Measurements from ENCODE around the gene KCNK2. TPM values are rescaled to one million over a fixed set of nuclear protein-coding genes. Genes with fewer than 3 reads are reported as not detected.

Gene KCNK2
- total RNA-seq, 2 experiments from 2014 or later: not detected

DNA sequence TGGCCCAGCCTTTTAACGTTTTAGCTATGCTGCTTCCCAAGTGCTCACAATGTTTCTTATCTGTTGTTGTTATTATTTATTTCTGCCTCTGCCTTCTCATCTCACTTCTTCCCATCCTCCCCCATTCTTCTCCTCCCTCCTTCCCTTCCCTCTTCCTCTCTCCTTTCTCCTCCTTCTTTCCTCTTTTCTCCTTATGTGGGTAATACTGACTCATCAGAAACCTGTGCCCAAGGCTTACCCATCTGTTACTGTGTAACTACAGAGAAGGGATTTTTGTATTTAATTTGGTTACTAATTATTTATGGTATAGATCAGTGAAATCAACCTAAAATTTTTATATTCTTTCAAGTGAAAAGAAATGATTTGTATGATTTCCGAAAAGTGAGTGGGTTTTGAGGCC lies 120.3 kb downstream of the KCNK2 start:
- no peaks in the 10 kb centered on the region for H3K9me3 Mint-ChIP-seq
- no peaks in the 10 kb centered on the region for H3K36me3 Mint-ChIP-seq
- no peak for ATAC-seq (ENCODE audit: low read depth)
- H3K27me3 Mint-ChIP-seq: no peaks in the 10 kb centered on the region
- no peak for DNase-seq
- no peak overlapping the region for H3K27ac Mint-ChIP-seq
- no peak overlapping the region for H3K4me3 Mint-ChIP-seq
- POLR2A ChIA-PET: no interaction called here
- H3K4me1 Mint-ChIP-seq: no peaks in the 10 kb centered on the region

DNA sequence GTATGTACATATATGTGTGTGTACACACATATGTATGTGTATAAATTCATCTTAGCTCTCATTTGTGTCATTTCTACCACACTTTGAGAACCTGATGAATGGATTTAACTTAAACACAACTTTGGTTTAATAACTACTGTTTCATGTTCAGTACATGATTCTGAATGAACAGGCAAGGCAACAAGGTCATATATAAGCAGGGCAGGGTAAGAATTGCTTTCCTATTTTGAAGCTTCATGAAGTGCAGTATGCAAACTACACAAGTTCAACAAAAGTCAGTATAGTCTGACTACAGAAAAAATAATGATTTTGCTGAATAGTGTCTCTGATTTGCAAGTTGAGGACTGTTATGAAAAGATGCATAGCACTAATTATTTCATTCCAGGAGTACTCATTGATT lies 127.6 kb downstream of the KCNK2 start:
- no peaks in the 10 kb centered on the region for H3K4me1 Mint-ChIP-seq
- H3K27me3 Mint-ChIP-seq: no peaks in the 10 kb centered on the region
- ATAC-seq (ENCODE audit: low read depth): no peak
- H3K36me3 Mint-ChIP-seq: no peaks in the 10 kb centered on the region
- POLR2A ChIA-PET: no interaction called here
- no peak for DNase-seq
- H3K27ac Mint-ChIP-seq: no peak overlapping the region
- no peaks in the 10 kb centered on the region for H3K9me3 Mint-ChIP-seq
- H3K4me3 Mint-ChIP-seq: no peak overlapping the region

DNA sequence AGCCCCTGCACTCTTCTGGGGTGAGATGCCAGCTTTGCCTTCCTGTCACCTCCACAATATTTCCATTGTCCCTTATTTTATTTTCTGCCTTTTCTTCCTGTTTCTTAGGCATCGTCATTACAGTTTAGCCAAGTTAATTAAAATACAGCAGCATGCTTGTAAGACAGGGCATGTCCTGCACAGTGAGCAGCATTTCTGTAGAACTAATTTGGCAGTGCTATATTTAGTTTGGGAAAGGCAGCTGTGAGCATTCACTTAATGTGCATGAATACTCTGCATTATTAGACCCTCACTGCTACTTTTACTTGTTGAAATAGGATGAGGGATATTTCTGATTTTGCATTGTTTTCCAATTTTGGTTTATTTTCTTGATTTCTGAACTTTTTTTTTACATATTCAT lies 133.3 kb downstream of the KCNK2 start:
- H3K4me3 Mint-ChIP-seq: no peak overlapping the region
- H3K4me1 Mint-ChIP-seq: no peaks in the 10 kb centered on the region
- no peak for ATAC-seq (ENCODE audit: low read depth)
- H3K27ac Mint-ChIP-seq: no peak overlapping the region
- H3K9me3 Mint-ChIP-seq: no peaks in the 10 kb centered on the region
- no peaks in the 10 kb centered on the region for H3K27me3 Mint-ChIP-seq
- DNase-seq: no peak
- POLR2A ChIA-PET: no interaction called here
- H3K36me3 Mint-ChIP-seq: no peaks in the 10 kb centered on the region

DNA sequence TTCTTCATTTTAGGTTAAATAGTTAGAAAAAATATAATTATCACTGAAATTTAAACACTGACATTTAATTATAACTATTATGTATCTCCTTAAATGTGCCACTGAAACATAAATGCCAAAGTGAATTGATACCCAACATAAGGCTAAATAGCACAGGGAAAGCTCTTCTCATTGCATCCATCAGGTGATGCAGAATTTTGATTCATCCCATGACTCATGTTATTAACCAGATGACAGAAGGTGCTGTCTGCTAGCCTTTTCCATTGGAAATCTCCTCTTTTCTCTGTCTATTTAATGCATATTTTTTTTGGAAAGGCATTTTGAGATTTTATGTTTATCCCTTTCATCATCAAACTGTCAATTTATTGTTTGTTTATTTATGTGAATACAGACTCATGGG lies 136.8 kb downstream of the KCNK2 start:
- DNase-seq (no peak), ATAC-seq (ENCODE audit: low read depth) (no peak)
- POLR2A ChIA-PET: no interaction called here
- Mint-ChIP-seq H3K36me3 (no peaks in the 10 kb centered on the region), H3K27ac (no peak overlapping the region), H3K27me3 (no peaks in the 10 kb centered on the region), H3K4me1 (no peaks in the 10 kb centered on the region), H3K4me3 (no peak overlapping the region), H3K9me3 (no peaks in the 10 kb centered on the region)

DNA sequence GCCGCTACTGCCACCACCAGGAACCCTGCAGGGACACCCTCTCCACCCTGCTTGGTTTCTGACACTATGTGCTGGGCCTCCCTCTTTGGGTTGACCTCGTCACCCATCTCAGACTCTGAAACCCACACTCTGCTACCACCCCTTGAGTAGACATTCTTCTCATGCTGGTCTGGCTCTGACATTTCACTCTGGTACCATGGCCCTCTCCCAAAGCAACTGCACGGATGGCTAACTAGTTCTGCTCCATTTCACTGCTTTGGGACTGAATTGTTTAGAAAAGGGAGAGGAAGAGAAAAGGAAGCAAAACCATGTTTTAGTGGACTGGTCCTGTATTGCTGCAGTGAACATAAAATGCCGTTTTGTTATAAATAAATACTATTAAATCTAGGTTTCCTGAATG lies 137.8 kb downstream of the KCNK2 start:
- Mint-ChIP-seq H3K4me1 (no peaks in the 10 kb centered on the region), H3K4me3 (no peak overlapping the region), H3K9me3 (no peaks in the 10 kb centered on the region), H3K27me3 (no peaks in the 10 kb centered on the region), H3K27ac (no peak overlapping the region), H3K36me3 (no peaks in the 10 kb centered on the region)
- POLR2A ChIA-PET: no interaction called here
- ATAC-seq (ENCODE audit: low read depth): no peak
- no peak for DNase-seq

DNA sequence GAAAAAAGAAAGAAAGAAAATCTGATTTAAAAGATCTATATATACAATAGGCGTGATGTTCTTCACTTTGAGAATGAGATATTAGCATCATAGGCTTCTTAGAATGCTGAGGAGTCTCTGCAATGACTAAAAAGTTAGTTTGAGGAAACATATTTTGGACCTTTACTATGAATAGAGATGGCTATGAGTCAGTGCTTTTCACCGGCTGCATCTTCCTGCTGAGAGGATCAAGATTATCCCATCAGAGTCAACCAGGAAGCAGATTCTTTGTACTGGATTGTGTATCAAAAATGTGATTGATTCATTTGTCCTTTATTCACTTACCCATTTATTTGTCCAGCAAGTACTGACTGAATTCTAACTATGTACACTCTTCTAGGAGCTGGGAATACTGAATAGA lies 144.2 kb downstream of the KCNK2 start:
- Mint-ChIP-seq H3K27me3 (no peaks in the 10 kb centered on the region), H3K9me3 (no peaks in the 10 kb centered on the region), H3K4me3 (no peak overlapping the region), H3K4me1 (no peaks in the 10 kb centered on the region), H3K36me3 (no peaks in the 10 kb centered on the region), H3K27ac (no peak overlapping the region)
- POLR2A ChIA-PET: no interaction called here
- ATAC-seq (ENCODE audit: low read depth) (no peak), DNase-seq (no peak)

DNA sequence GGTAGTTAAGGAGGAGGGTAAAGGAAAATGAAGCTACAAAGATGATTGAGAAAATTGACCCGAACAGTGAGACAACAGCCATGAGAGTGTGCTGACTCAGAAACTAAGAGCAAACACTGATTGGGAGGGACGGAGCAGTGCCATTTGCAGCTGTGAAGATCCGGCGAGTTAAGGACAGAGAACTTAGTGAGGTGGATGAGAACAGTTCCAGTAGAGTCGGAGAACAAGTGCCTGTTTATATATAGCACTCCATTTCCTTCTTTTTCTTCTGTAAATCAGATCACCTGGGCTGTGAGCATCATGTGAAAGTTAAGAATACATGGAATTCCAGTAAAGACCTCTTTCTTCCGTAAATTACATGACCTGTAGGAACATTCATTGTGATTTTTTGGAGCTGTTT lies 145.7 kb downstream of the KCNK2 start:
- Mint-ChIP-seq H3K36me3 (no peaks in the 10 kb centered on the region), H3K27ac (no peak overlapping the region), H3K27me3 (no peaks in the 10 kb centered on the region), H3K4me3 (no peak overlapping the region), H3K9me3 (no peaks in the 10 kb centered on the region), H3K4me1 (no peaks in the 10 kb centered on the region)
- no peak for ATAC-seq (ENCODE audit: low read depth)
- no peak for DNase-seq
- POLR2A ChIA-PET: no interaction called here

DNA sequence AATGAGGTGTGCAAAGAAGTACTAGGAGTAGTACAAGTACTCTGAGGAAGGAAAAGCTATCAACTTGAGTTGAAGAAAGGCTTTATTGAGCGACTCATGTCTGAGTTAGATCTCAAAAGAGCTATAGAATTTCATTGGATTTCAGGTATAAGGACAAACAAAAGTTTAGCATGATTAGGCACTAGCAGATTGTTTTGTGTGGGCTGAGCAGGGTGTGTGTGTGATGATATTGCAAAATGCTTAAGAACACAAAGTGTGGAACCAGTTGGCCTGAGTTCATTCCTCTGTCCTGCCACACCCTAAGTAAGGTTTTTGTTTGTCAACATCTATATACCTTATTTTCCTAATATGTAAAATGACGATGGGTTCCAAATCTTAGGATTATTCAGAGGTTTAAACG lies 158.9 kb downstream of the KCNK2 start:
- H3K27me3 Mint-ChIP-seq: no peaks in the 10 kb centered on the region
- DNase-seq: no peak
- H3K9me3 Mint-ChIP-seq: no peaks in the 10 kb centered on the region
- no peaks in the 10 kb centered on the region for H3K4me1 Mint-ChIP-seq
- no peaks in the 10 kb centered on the region for H3K36me3 Mint-ChIP-seq
- ATAC-seq (ENCODE audit: low read depth): no peak
- H3K4me3 Mint-ChIP-seq: no peak overlapping the region
- POLR2A ChIA-PET: no interaction called here
- H3K27ac Mint-ChIP-seq: no peak overlapping the region

DNA sequence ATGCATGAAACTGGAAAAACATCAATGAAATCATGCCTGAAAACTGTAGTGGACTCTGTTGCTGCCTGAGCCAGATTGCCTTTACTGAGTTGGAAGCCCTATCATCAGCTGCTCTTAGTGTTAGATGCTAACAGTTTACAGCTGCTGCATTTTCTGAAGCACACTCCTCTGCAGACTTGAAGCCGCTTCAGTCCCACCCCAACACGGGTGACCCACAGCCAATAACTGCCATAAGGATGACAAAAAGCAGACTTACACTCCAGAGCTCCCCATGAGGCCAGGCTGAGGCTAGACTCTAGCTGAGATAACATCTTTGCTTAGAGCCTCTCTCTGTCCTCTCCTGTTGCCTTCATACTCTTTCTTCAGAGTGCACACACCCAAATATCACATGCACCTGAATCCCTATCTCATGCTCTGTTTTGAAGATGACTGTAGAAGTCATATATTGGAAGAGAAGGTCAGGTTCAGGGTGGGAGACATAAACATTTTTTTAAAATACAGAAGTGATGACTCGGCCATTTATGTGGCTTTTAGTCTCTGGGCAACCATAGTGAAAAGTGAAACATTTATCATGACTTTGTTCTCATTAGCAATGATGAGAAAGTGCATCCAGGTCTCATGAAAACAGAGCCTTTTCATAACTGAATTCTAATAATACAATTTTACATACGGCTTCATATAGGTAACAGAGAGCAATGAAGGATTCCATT lies 161.0 kb downstream of the KCNK2 start:
- ATAC-seq (ENCODE audit: low read depth): no peak
- POLR2A ChIA-PET: no interaction called here
- H3K36me3 Mint-ChIP-seq: no peaks in the 10 kb centered on the region
- no peaks in the 10 kb centered on the region for H3K9me3 Mint-ChIP-seq
- no peak for DNase-seq
- no peaks in the 10 kb centered on the region for H3K4me1 Mint-ChIP-seq
- H3K4me3 Mint-ChIP-seq: no peak overlapping the region
- H3K27me3 Mint-ChIP-seq: no peaks in the 10 kb centered on the region
- no peak overlapping the region for H3K27ac Mint-ChIP-seq

DNA sequence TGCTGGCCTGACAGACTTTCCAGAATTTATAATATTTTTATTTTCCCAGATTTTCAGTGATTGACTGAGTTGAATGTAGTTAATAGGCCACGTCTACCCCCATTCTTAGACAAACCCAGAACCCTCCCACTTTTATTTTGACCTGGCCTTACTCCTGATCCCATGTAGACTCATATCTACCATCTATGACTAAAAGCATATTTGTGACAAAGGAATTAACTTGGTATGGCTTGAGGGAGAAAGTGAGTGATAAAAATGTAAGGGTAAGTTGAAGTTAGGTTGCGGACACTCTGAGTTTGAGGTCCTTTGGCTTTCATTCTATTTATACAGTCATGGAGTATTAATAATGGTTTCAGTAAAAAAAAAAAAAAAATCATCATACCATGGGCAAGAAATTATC lies 168.4 kb downstream of the KCNK2 start:
- POLR2A ChIA-PET: no interaction called here
- ATAC-seq (ENCODE audit: low read depth): no peak
- Mint-ChIP-seq H3K9me3 (no peaks in the 10 kb centered on the region), H3K36me3 (no peaks in the 10 kb centered on the region), H3K4me1 (no peaks in the 10 kb centered on the region), H3K27ac (no peak overlapping the region), H3K4me3 (no peak overlapping the region), H3K27me3 (no peaks in the 10 kb centered on the region)
- DNase-seq: no peak

DNA sequence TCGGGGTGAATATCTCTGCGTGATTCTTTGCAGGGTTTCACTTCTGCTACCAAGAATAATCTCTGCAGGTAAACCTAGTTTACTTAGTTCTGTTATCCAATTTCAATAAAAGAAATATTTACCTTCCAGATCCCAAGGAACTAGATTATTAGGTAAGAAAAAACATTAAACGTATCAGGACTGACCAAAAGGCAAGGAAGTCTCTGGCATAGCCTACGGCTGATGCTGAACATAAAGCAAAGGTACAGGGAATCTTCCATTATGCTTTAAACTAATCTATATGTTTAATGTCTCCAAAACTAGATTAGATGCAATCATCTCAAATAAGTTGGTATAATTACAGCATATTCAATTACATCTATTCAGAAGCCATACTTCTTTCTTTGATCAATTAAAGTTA lies 168.9 kb downstream of the KCNK2 start:
- POLR2A ChIA-PET: no interaction called here
- Mint-ChIP-seq H3K9me3 (no peaks in the 10 kb centered on the region), H3K36me3 (no peaks in the 10 kb centered on the region), H3K27ac (no peak overlapping the region), H3K4me1 (no peaks in the 10 kb centered on the region), H3K4me3 (no peak overlapping the region), H3K27me3 (no peaks in the 10 kb centered on the region)
- DNase-seq (no peak), ATAC-seq (ENCODE audit: low read depth) (no peak)

DNA sequence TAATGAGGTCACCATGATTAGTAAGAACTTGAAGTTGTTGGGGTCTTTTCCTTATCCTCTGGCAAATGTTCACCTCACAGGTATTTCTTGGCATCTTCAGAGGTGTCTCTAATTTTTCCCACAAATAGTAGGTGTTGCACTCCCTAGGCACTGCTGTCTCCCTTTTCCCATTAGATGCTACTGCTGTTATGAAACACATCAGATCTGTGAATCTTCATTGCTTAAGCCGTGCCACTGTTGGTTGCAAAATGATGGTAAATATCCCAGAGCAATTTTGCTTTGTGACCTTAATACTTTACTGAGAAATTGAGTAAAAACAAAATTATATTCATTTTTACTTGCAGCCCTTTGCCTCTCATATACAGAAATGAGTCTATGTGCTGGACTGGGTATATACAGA lies 169.6 kb downstream of the KCNK2 start:
- Mint-ChIP-seq H3K27ac (no peak overlapping the region), H3K4me1 (no peaks in the 10 kb centered on the region), H3K9me3 (no peaks in the 10 kb centered on the region), H3K36me3 (no peaks in the 10 kb centered on the region), H3K27me3 (no peaks in the 10 kb centered on the region), H3K4me3 (no peak overlapping the region)
- POLR2A ChIA-PET: no interaction called here
- no peak for ATAC-seq (ENCODE audit: low read depth)
- no peak for DNase-seq

DNA sequence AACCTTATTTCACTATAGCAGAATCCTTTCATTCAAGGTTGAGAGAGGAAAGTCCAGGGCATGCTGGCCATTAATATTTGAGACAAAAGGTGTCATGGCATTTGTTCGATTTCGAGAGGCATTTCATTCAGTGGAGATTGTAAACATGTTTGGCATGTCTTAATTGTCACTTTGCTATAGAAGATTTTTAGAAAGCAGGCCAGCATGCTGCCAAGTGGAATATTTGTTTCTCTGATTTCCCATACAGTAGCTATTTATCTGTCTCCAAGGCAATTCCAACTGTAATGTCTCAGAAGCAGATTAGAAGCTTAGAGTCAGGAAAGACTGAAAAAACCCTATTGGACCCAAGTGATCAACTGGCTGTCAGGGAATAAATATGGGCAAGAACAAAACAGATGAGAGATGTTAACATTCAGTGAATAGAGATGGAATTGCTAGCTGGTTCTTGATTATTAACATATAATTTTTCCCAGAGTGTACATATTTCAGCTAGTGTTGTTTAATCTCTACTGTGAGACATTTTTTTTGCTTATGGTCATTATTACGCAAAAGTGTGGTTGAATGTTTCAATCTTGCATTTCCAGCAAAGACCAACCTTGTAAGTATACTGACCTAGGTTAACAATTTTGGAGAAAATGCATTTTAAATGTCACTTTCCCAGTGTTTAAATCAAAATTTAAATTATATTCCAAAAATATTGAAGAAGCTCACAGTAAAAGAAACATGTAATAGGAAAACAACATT lies 174.6 kb downstream of the KCNK2 start:
- H3K36me3 Mint-ChIP-seq: no peaks in the 10 kb centered on the region
- no peaks in the 10 kb centered on the region for H3K4me1 Mint-ChIP-seq
- H3K4me3 Mint-ChIP-seq: no peak overlapping the region
- POLR2A ChIA-PET: no interaction called here
- peaks cover 4% of the 10 kb centered on the region for H3K9me3 Mint-ChIP-seq
- no peaks in the 10 kb centered on the region for H3K27me3 Mint-ChIP-seq
- DNase-seq (no peak), ATAC-seq (ENCODE audit: low read depth) (no peak)
- no peak overlapping the region for H3K27ac Mint-ChIP-seq

DNA sequence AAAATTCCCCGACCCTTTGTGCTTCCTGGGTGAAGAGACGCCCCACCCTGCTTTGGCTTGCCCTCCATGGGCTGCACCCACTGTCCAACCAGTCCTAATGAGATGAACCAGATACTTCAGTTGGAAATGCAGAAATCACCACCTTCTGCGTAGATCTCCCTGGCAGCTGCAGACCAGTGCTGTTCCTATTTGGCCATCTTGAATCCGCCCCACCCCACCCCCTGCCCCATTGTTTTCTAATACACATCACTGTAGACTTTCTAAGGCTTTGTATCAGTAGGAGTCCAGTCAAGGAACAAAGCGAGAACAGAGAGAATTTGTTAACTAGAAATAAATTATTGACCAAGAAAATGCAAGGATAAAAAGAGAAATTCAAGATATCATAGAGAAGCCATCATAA lies 178.2 kb downstream of the KCNK2 start:
- ATAC-seq (ENCODE audit: low read depth): no peak
- no peaks in the 10 kb centered on the region for H3K4me1 Mint-ChIP-seq
- POLR2A ChIA-PET: no interaction called here
- no peak overlapping the region for H3K27ac Mint-ChIP-seq
- no peak overlapping the region for H3K4me3 Mint-ChIP-seq
- DNase-seq: no peak
- no peaks in the 10 kb centered on the region for H3K27me3 Mint-ChIP-seq
- no peaks in the 10 kb centered on the region for H3K36me3 Mint-ChIP-seq
- peaks cover 4% of the 10 kb centered on the region for H3K9me3 Mint-ChIP-seq
